Prostate gland (tissue), 2 donors: Measurements from ENCODE around the gene C13orf42. TPM values are rescaled to one million over a fixed set of nuclear protein-coding genes. Genes with fewer than 3 reads are reported as not detected.

Experiments
- DNase-seq: peaks from one replicate; pipeline ENCODE4 v3.0.0-alpha.2; 2019; ENCODE audit warnings: low spot score
- H3K27ac ChIP-seq, 2 donors: fragments of 200-600 bp; sonication (generic); 2 replicates each; pipeline ENCODE4 v1.5.1; 2017 to 2019
- H3K27me3 ChIP-seq: fragments of 200-600 bp; sonication (generic); replicated peaks from 2 replicates; pipeline ENCODE4 v1.5.1; 2019; ENCODE audit not compliant: insufficient read depth
- H3K36me3 ChIP-seq, 2 donors: fragments of 200-600 bp; sonication (generic); 1 replicate in 1 of 2; 2 replicates in 1 of 2; pipeline versions ENCODE4 v1.5.1 to v1.8.1; 2017 to 2019
- H3K4me1 ChIP-seq: fragments of 200-600 bp; sonication (generic); replicated peaks from 2 replicates; pipeline ENCODE4 v1.5.1; 2019
- H3K4me3 ChIP-seq, 2 donors: fragments of 200-600 bp; sonication (generic); 2 replicates each; pipeline ENCODE4 v1.5.1; 2017 to 2019
- H3K9me3 ChIP-seq: fragments of 200-600 bp; sonication (generic); 2 replicates; pipeline ENCODE4 v1.5.1; 2017
- POLR2A ChIP-seq: fragments of 450-650 bp; IDR thresholded peaks from one replicate; pipeline ENCODE4 v1.6.1; 2016; ENCODE audit warnings: antibody characterized with exemption, mild to moderate bottlenecking
- POLR2AphosphoS5 ChIP-seq: sonication (generic); formaldehyde crosslinking; IDR thresholded peaks from one replicate; pipeline ENCODE4 v1.6.1; 2017; ENCODE audit warnings: antibody characterized with exemption
- WGBS: methylation state at CpG from one replicate; pipeline ENCODE4 v1.1.5; 2018; 5-methylcytosine and 5-hydroxymethylcytosine counted together
- intact Hi-C: fragments of 100-400 bp; cut with DNase I; formaldehyde crosslinking; loops from one replicate; pipeline ENCODE4 v1.14.2; 2022
- total RNA-seq, 2 donors: library from RNA; depleted of rRNA; stranded (reverse); fragments of >200 nt; gene quantifications; one replicate each; pipeline ENCODE4 v1.1.0, GENCODE V29; 2016
- TF ChIP-seq, protein P1 (sequence below), 4 experiments: fragments of 200-600 bp in 2 of 4; fragments of 450-650 bp in 2 of 4; sonication (generic) in 2 of 4; IDR thresholded peaks; 1 replicate in 3 of 4; 2 replicates in 1 of 4; pipeline ENCODE4 v1.5.1; 2016 to 2019; ENCODE audit warnings: antibody characterized with exemption in 4 of 4, mild to moderate bottlenecking in 2 of 4, moderate library complexity in 2 of 4

The C13orf42 gene
- total RNA-seq, 2 donors from 2014 or later = 0.57 TPM; not detected in 1

DNA sequence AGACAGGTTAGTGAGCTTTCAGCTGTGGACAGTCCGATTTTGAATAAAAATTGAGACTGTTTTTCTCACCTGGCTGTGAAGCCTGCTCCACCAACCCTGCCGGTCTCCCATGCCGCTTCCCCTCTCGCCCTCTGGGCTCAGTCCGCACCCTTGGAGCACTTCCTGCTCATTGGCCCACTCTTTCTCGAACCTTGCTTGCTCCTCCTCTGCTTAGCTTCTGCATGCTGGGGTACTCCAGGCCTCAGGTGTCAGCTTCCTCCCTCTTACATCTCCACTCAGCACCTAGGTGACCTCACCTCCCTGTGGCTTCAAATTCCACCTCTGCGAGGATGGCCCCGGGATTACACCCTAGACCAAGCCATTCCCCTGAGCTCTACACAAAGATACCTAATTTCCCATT lies 39.6 kb downstream of the C13orf42 start:
- H3K27ac ChIP-seq = no peak overlapping the region
- H3K9me3 ChIP-seq = no peaks in the 10 kb centered on the region
- no peak for DNase-seq
- no peaks in the 10 kb centered on the region for H3K36me3 ChIP-seq
- 88% methylated on average over 8 of the region's 8 CpGs for WGBS
- H3K27me3 ChIP-seq = no peaks in the 10 kb centered on the region
- intact Hi-C loops = loop anchor here (5.0 kb wide), 1 partner anchor 984 kb away; no protein-coding TSS in a partner anchor
- H3K4me3 ChIP-seq = no peak overlapping the region
- TF ChIP-seq POLR2A (no peak), POLR2AphosphoS5 (no peak)
- TF ChIP-seq, protein P1, sequence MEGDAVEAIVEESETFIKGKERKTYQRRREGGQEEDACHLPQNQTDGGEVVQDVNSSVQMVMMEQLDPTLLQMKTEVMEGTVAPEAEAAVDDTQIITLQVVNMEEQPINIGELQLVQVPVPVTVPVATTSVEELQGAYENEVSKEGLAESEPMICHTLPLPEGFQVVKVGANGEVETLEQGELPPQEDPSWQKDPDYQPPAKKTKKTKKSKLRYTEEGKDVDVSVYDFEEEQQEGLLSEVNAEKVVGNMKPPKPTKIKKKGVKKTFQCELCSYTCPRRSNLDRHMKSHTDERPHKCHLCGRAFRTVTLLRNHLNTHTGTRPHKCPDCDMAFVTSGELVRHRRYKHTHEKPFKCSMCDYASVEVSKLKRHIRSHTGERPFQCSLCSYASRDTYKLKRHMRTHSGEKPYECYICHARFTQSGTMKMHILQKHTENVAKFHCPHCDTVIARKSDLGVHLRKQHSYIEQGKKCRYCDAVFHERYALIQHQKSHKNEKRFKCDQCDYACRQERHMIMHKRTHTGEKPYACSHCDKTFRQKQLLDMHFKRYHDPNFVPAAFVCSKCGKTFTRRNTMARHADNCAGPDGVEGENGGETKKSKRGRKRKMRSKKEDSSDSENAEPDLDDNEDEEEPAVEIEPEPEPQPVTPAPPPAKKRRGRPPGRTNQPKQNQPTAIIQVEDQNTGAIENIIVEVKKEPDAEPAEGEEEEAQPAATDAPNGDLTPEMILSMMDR (IDR thresholded peaks at IDR 0.05) = no peak
- H3K4me1 ChIP-seq = no peaks in the 10 kb centered on the region

DNA sequence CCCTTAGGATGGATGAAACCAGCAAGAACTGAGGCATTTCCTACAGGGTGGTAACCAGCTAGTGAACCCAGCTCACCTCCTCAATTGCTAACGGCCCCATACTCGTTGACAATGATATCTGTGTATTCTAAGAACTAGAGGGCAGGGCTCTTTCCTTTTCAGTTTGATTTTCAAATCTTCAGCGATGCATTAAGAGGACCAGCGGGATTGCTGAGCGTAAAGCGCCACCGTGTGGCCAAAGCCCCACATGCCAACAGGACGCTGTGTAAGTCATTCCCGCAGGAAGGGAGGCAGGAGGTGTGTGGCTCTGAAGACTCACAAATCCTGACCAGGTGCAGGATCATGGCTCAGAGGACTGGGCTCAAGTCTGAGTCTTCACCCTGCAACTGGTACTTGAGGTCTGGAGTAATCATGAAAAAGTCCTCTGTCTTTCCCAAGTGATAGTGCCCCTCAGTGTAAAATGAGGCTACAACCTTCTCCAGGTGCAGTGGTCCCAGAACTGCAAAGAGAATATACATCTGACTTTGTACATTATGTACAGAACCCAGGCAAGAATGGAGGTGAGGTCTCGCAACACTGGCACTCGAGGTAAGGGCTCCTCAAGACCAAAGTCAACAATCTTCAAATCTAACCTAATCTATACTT lies 40.9 kb downstream of the C13orf42 start:
- intact Hi-C loops = loop anchor here (5.0 kb wide), 1 partner anchor 983 kb away; no protein-coding TSS in a partner anchor
- no peaks in the 10 kb centered on the region for H3K4me1 ChIP-seq
- TF ChIP-seq POLR2AphosphoS5 = peak; percentile 53
- TF ChIP-seq POLR2A = no peak
- TF ChIP-seq, protein P1 (IDR thresholded peaks at IDR 0.05) = peak; percentile 79 to 94 (median 88)
- H3K4me3 ChIP-seq = no peak overlapping the region
- H3K36me3 ChIP-seq = no peaks in the 10 kb centered on the region
- H3K27ac ChIP-seq = no peak overlapping the region
- DNase-seq = peak; percentile 82
- H3K27me3 ChIP-seq = no peaks in the 10 kb centered on the region
- WGBS = 8% methylated on average over 11 of the region's 11 CpGs
- no peaks in the 10 kb centered on the region for H3K9me3 ChIP-seq

DNA sequence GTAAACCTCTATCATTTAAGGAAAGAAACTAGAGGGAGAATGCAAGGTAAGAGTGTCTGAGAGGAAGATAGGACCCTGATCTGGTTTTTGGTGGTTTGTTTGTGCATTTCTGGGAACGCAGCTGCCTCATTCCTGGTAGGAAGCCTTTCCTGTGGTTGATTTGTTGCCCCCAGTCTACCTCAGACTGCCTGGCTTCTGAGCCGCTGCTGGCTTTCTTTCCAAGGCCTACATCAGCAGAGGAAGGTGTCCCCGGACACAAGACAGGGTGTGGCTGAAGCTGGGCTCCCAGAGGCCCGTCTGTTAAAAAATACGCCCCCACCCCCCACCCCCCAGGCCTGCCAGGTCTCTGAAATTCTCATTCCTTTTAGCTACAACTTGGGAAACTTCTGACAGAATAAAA lies 42.6 kb downstream of the C13orf42 start:
- intact Hi-C loops = loop anchor here (10.0 kb wide), 1 partner anchor 1094 kb away; no protein-coding TSS in a partner anchor
- no peak overlapping the region for H3K27ac ChIP-seq
- DNase-seq = no peak
- no peak overlapping the region for H3K4me3 ChIP-seq
- no peaks in the 10 kb centered on the region for H3K9me3 ChIP-seq
- H3K36me3 ChIP-seq = no peaks in the 10 kb centered on the region
- WGBS = 80% methylated on average over 5 of the region's 5 CpGs
- H3K4me1 ChIP-seq = no peaks in the 10 kb centered on the region
- TF ChIP-seq POLR2A = no peak
- no peak for TF ChIP-seq POLR2AphosphoS5
- TF ChIP-seq, protein P1 (IDR thresholded peaks at IDR 0.05) = no peak
- H3K27me3 ChIP-seq = no peaks in the 10 kb centered on the region

- Histone ChIP-seq H3K4me1 (no peaks in the 10 kb centered on the region), H3K27me3 (no peaks in the 10 kb centered on the region), H3K27ac (no peak overlapping the region), H3K9me3 (no peaks in the 10 kb centered on the region), H3K36me3 (no peaks in the 10 kb centered on the region), H3K4me3 (no peak overlapping the region)
- no peak for DNase-seq
- no peak for TF ChIP-seq POLR2AphosphoS5
- no peak for TF ChIP-seq POLR2A
- TF ChIP-seq, protein P1 (IDR thresholded peaks at IDR 0.05) = no peak
- intact Hi-C loops = loop anchor here (10.0 kb wide), 1 partner anchor 1093 kb away; no protein-coding TSS in a partner anchor
- 81% methylated on average over 5 of the region's 5 CpGs for WGBS
Measured at GRCh38 chr13:51067706-51068105, 43.4 kb downstream of the C13orf42 start.

DNA sequence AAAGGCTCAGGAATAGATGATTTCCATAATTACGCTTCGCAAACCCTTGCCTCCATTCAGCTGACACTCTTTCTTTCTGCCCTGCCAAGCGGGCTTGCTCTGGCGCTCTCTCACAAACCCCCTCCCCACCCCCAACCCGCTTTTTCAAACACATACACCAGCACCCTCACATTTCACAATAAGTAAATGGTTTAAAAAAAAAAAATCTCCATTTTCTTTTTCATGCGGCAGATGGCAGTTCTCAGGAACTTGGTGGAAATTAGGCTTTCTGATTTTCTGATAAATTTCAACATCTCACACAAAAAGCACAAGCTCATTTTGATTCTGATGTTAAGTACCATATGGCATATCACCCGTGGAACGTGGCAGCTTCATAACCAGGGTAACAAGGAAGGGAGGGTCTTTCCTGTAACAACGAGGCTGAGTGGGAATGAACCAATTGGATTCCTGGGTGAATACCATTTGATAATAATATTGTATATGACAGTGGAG lies 43.8 kb downstream of the C13orf42 start:
- Histone ChIP-seq H3K36me3 (no peaks in the 10 kb centered on the region), H3K27ac (no peak overlapping the region), H3K9me3 (no peaks in the 10 kb centered on the region), H3K4me1 (no peaks in the 10 kb centered on the region), H3K4me3 (no peak overlapping the region), H3K27me3 (no peaks in the 10 kb centered on the region)
- intact Hi-C loops = loop anchor here (10.0 kb wide), 1 partner anchor 1092 kb away; no protein-coding TSS in a partner anchor
- TF ChIP-seq POLR2A = no peak
- TF ChIP-seq, protein P1 (IDR thresholded peaks at IDR 0.05) = no peak
- no peak for TF ChIP-seq POLR2AphosphoS5
- no peak for DNase-seq
- whole genome bisulfite sequencing = 64% methylated on average over 9 of the region's 9 CpGs
